PC-3 (cell line): ENCODE measurements around the gene RILPL2.
"Not testable (repeated sequence)": the region's sequence is repeated elsewhere in the genome, so short reads cannot be mapped to it uniquely, and the experiment has no call there.

ENCODE experiments used
- EZH2phosphoT487 ChIP-seq: fragments of 300-600 bp; sonication (generic); IDR thresholded peaks from 2 replicates; pipeline ENCODE4 v1.6.1; 2018; ENCODE audit warnings: mild to moderate bottlenecking, antibody characterized with exemption, low read length, borderline replicate concordance
- TF ChIP-seq, protein P1 (sequence below): fragments of 300-600 bp; sonication (generic); conservative IDR thresholded peaks from 2 replicates; pipeline ENCODE4 v1.5.1; 2017; ENCODE audit warnings: antibody characterized with exemption, low read depth, mild to moderate bottlenecking, low read length

DNA sequence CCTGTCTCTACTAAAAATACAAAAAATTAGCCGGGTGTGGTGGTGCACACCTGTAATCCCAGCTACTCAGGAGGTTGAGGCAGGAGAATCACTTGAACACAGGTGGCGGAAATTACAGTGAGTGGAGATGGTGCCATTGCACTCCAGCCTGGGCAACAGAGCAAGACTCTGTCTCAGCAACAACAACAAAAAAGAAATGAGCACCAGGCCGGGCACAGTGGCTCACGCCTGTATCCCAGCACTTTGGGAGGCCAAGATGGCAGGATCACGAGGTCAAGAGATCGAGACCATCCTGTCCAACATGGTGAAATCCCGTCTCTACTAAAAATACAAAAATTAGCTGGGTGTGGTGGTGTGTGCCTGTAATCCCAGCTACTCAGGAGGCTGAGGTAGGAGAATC, 68.1 kb downstream of the RILPL2 start:
- TF ChIP-seq, protein P1, sequence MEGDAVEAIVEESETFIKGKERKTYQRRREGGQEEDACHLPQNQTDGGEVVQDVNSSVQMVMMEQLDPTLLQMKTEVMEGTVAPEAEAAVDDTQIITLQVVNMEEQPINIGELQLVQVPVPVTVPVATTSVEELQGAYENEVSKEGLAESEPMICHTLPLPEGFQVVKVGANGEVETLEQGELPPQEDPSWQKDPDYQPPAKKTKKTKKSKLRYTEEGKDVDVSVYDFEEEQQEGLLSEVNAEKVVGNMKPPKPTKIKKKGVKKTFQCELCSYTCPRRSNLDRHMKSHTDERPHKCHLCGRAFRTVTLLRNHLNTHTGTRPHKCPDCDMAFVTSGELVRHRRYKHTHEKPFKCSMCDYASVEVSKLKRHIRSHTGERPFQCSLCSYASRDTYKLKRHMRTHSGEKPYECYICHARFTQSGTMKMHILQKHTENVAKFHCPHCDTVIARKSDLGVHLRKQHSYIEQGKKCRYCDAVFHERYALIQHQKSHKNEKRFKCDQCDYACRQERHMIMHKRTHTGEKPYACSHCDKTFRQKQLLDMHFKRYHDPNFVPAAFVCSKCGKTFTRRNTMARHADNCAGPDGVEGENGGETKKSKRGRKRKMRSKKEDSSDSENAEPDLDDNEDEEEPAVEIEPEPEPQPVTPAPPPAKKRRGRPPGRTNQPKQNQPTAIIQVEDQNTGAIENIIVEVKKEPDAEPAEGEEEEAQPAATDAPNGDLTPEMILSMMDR = not testable (repeated sequence)
- TF ChIP-seq EZH2phosphoT487 = not testable (repeated sequence)
